K562 (cell line): ENCODE data around the gene VIPR2. TPM values are rescaled to one million over a fixed set of nuclear protein-coding genes. Genes with fewer than 3 reads are reported as not detected.
"Not testable (repeated sequence)": the region's sequence is repeated elsewhere in the genome, so short reads cannot be mapped to it uniquely, and the experiment has no call there.

Experiments used
- ATAC-seq: fragments of 200-7000 bp; cut with Tn5 transposase; 3 replicates; pipeline ENCODE4 v1.9.1; 2020; ENCODE audit warnings: moderate library complexity
- BruUV-seq: library from RNA; stranded (reverse); fragments of 400-500 nt; replicated peaks from 2 replicates; lab custom pipeline; 2021; lab: Mats Ljungman, UMichigan
- CTCF ChIA-PET: fragments of 300-600 bp; formaldehyde crosslinking; extraction: SDS; loops from one replicate; lab custom pipeline; 2021; ENCODE audit warnings: low intra/inter-chr PET ratio; lab: Yijun Ruan, JAX
- POLR2A ChIA-PET: fragments of 300-600, 350-650 bp; sonication (Branson Sonifier 250); formaldehyde crosslinking; extraction: SDS; loops from one replicate; lab custom pipeline; 2021; ENCODE audit warnings: antibody characterized with exemption, inconsistent platforms; lab: Yijun Ruan, JAX
- DNase-seq, 4 experiments: peaks; one replicate each; pipeline versions ENCODE4 v3.0.0 to v3.0.0-alpha.2; 2011 to 2018; ENCODE audit warnings: low spot score in 3 of 4, mixed read lengths in 3 of 4; ENCODE audit errors: extremely low read depth in 1 of 4
- FAIRE-seq: peaks from 2 replicates; lab custom pipeline; 2011; peaks lifted over from hg19 to GRCh38; lab: Jason Lieb, UNC
- H2AFZ ChIP-seq: 2 replicates; pipeline ENCODE4 v1.6.0; 2011; ENCODE audit warnings: low read depth, low read length, control low read depth, inconsistent platforms
- H3K27ac ChIP-seq: fragments of 200-600 bp; 3 replicates; pipeline ENCODE4 v1.8.0; 2011; ENCODE audit warnings: low read depth, mild to moderate bottlenecking, control low read depth, inconsistent platforms, low read length, moderate library complexity, mixed read lengths; ENCODE audit errors: extremely low read depth
- H3K27me3 ChIP-seq, 2 experiments: fragments of 300-600 bp in 1 of 2; 2 replicates in 1 of 2; 3 replicates in 1 of 2; pipeline versions ENCODE4 v1.6.0 to v1.8.0; 2011; ENCODE audit warnings: inconsistent platforms in 2 of 2, low read length in 2 of 2, mild to moderate bottlenecking in 1 of 2, mixed read lengths in 1 of 2, moderate library complexity in 1 of 2; ENCODE audit not compliant: control insufficient read depth in 2 of 2, insufficient read depth in 2 of 2
- H3K36me3 ChIP-seq: fragments of 300-600 bp; 3 replicates; pipeline ENCODE4 v1.8.0; 2011; ENCODE audit warnings: mild to moderate bottlenecking, low read length, inconsistent platforms; ENCODE audit not compliant: control insufficient read depth, insufficient read depth
- H3K4me1 ChIP-seq, 2 experiments: fragments of 200-600 bp in 1 of 2; replicated peaks in 1 of 2; 2 replicates in 1 of 2; 3 replicates in 1 of 2; pipeline versions ENCODE4 v1.5.1 to v1.8.0; 2011; ENCODE audit warnings: inconsistent platforms in 2 of 2, low read length in 2 of 2, mild to moderate bottlenecking in 1 of 2, mixed read lengths in 1 of 2, moderate library complexity in 1 of 2; ENCODE audit not compliant: control insufficient read depth in 2 of 2, insufficient read depth in 2 of 2
- H3K4me2 ChIP-seq: 2 replicates; pipeline ENCODE4 v1.6.1; 2011; ENCODE audit warnings: low read length, control low read depth, inconsistent platforms, mixed read lengths; ENCODE audit not compliant: insufficient read depth
- H3K4me3 ChIP-seq: fragments of 200-600 bp; sonication (generic), shearing (Covaris generic); 2 replicates; pipeline ENCODE4 v1.5.1; 2016; ENCODE audit warnings: control low read depth, inconsistent platforms
- H3K79me2 ChIP-seq: fragments of 200-600 bp; 3 replicates; pipeline ENCODE4 v1.8.0; 2011; ENCODE audit warnings: low read length, inconsistent platforms; ENCODE audit not compliant: control insufficient read depth, insufficient read depth
- H3K9ac ChIP-seq, 2 experiments: 2 replicates each; pipeline versions ENCODE4 v1.6.0 to v1.6.1; 2011; ENCODE audit warnings: low read depth in 2 of 2, low read length in 2 of 2, control low read depth in 1 of 2, inconsistent platforms in 1 of 2, mild to moderate bottlenecking in 1 of 2, mixed read lengths in 1 of 2; ENCODE audit not compliant: insufficient read depth in 1 of 2
- H3K9me1 ChIP-seq: one replicate; pipeline ENCODE4 v1.6.0; 2011; ENCODE audit warnings: inconsistent platforms, mild to moderate bottlenecking, low read length, moderate library complexity; ENCODE audit not compliant: control insufficient read depth, insufficient read depth
- H3K9me3 ChIP-seq: replicated peaks from 2 replicates; pipeline ENCODE4 v1.5.1; 2011; ENCODE audit warnings: low read depth, low read length, inconsistent platforms; ENCODE audit not compliant: control insufficient read depth, insufficient read depth
- H4K20me1 ChIP-seq: replicated peaks from 2 replicates; pipeline ENCODE4 v1.6.1; 2011; ENCODE audit warnings: low read length, inconsistent platforms, mixed read lengths; ENCODE audit not compliant: control insufficient read depth, insufficient read depth
- RNF2 ChIP-seq: sonication (generic); IDR thresholded peaks from 2 replicates; pipeline ENCODE4 v1.6.1; 2016
- SPI1 ChIP-seq: IDR thresholded peaks from 2 replicates; pipeline ENCODE4 v1.6.1; 2011; ENCODE audit warnings: low read depth, low read length, control low read depth, borderline replicate concordance
- TFE3 ChIP-seq: fragments of 450-650 bp; formaldehyde crosslinking; IDR thresholded peaks from 2 replicates; pipeline ENCODE4 v1.4.0; 2020; ENCODE audit warnings: mild to moderate bottlenecking, mixed read lengths
- WGBS: fragments of 100-300 bp; shearing (Covaris generic); methylation state at CpG from one replicate; pipeline ENCODE4 v1.1.6; 2016; ENCODE audit warnings: low coverage, mixed read lengths; ENCODE audit not compliant: insufficient coverage; ENCODE audit errors: missing lambda C conversion rate; 5-methylcytosine and 5-hydroxymethylcytosine counted together
- in situ Hi-C: fragments of 300-500 bp; cut with MboI; formaldehyde crosslinking; loops from 4 replicates; pipeline ENCODE4 v1.15.0; 2018; ENCODE audit warnings: inconsistent platforms, mixed read lengths
- intact Hi-C: fragments of 100-400 bp; cut with micrococcal nuclease; formaldehyde crosslinking; loops from 2 replicates; pipeline ENCODE4 v1.14.2; 2022
- polyA plus RNA-seq, 8 experiments: library from polyadenylated mRNA; depleted of rRNA in 4 of 8; stranded (reverse) in 5 of 8; unstranded in 3 of 8; fragments of >200 nt; fragmentation: Nextera tagmentation in 2 of 8; fragmentation: Illumina TruSeq in 1 of 8; extraction: Ambion mirVana in 2 of 8; extraction: Trizol in 1 of 8; gene quantifications; 2 replicates each; pipeline versions ENCODE4 v1.2.1 to v1.2.3, GENCODE V29; 2011 to 2014; ENCODE audit warnings: inconsistent platforms in 1 of 8, missing spikeins in 1 of 8
- total RNA-seq, 7 experiments: library from RNA; depleted of rRNA in 6 of 7; stranded (reverse); fragments of >200 nt in 6 of 7; fragmentation: Illumina TruSeq in 2 of 7; extraction: Trizol in 2 of 7; gene quantifications; 2 replicates each; pipeline versions ENCODE4 v1.2.1 to v1.2.3, GENCODE V29; 2011 to 2021; ENCODE audit warnings: low replicate concordance in 1 of 7

VIPR2 gene
- total and polyA plus RNA-seq, 9 of the 15 experiments (the other 6 are each of a cell fraction or from before 2014, with no cell fraction given), result 0.04 TPM; not detected in 8

DNA sequence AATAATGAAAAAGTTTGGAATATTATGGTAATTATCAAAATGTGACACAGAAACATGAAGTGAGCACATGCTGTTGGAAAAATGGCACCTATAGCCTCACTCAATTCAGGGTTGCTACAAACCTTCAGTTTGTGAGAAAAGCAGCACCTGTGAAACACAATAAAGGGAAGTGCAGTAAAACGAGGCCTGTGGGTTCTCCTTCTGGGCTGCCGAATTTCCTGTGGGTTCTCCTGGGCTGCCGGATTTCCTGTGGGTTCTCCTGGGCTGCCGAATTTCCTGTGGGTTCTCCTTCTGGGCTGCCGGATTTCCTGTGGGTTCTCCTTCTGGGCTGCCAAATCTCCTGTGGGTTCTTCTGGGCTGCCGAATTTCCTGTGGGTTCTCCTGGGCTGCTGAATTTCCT lies 30.4 kb upstream of the VIPR2 start:
- BruUV-seq, CTCF ChIA-PET, H3K9me3 ChIP-seq, intact Hi-C loops, H4K20me1 ChIP-seq, H3K9me1 ChIP-seq, H3K27ac ChIP-seq, H3K4me1 ChIP-seq, DNase-seq, H3K4me3 ChIP-seq, H3K4me2 ChIP-seq, POLR2A ChIA-PET, H3K36me3 ChIP-seq, H2AFZ ChIP-seq, in situ Hi-C loops, ATAC-seq, FAIRE-seq, H3K79me2 ChIP-seq, H3K9ac ChIP-seq: not testable (repeated sequence)
- peaks cover 43 to 54% of the 10 kb centered on the region in 2 experiments for H3K27me3 ChIP-seq
- 5% methylated on average over 5 of the region's 6 CpGs for WGBS
- TF ChIP-seq SPI1, result peak; percentile 39; the same call in 1 of the 2 replicates

GRCh38 chr7:159172400-159172799 lies 27.7 kb upstream of the VIPR2 start:
- Histone ChIP-seq H3K36me3 (no peaks in the 10 kb centered on the region), H3K4me1 (peaks cover 0 to 9% of the 10 kb centered on the region in 2 experiments; a peak in 1 of 5 replicates), H4K20me1 (no peaks in the 10 kb centered on the region), H3K9ac (no peak overlapping the region), H3K27ac (no peak overlapping the region), H3K9me1 (no peaks in the 10 kb centered on the region), H3K27me3 (peaks cover 57 to 63% of the 10 kb centered on the region in 2 experiments), H3K79me2 (no peaks in the 10 kb centered on the region), H2AFZ (no peak overlapping the region), H3K4me2 (no peak overlapping the region), H3K9me3 (no peaks in the 10 kb centered on the region; the same call in none of the 2 replicates), H3K4me3 (no peak overlapping the region)
- CTCF ChIA-PET, result no interaction called here
- intact Hi-C loops, result no loop called here
- no peak for ATAC-seq
- under 1% methylated on average over 9 of the region's 9 CpGs for WGBS
- POLR2A ChIA-PET, result no interaction called here
- TF ChIP-seq TFE3 (CRISPR knock-in tag), result peak; percentile 84
- no peak for TF ChIP-seq RNF2
- FAIRE-seq, result no peak
- no peak for DNase-seq
- in situ Hi-C loops, result no loop called here
- BruUV-seq, result no TSS peak
